HCT116 (cell line): ENCODE results near the gene RUNX2. TPM values are rescaled to one million over a fixed set of nuclear protein-coding genes. Genes with fewer than 3 reads are reported as not detected.

Experiments
- ATAC-seq: fragments of 200-7000 bp; cut with Tn5 transposase; 2 replicates; pipeline ENCODE4 v1.9.1; 2020; ENCODE audit warnings: mild to moderate bottlenecking, moderate library complexity
- BruUV-seq: library from RNA; stranded (reverse); fragments of 400-500 nt; replicated peaks from 2 replicates; lab custom pipeline; 2021; lab: Mats Ljungman, UMichigan
- CTCF ChIA-PET: fragments of 300-600 bp; sonication (Branson Sonifier 250); formaldehyde crosslinking; loops from one replicate; lab custom pipeline; 2021; ENCODE audit warnings: antibody characterized with exemption; lab: Charles Lee
- POLR2A ChIA-PET: fragments of 300-600, 350-600 bp; sonication (Branson Sonifier 250); formaldehyde crosslinking; loops from one replicate; lab custom pipeline; 2021; ENCODE audit warnings: antibody characterized with exemption; lab: Charles Lee
- RAD21 ChIA-PET, 2 experiments: fragments of 300-600 bp; sonication (Branson Sonifier 250); formaldehyde crosslinking; loops; one replicate each; lab custom pipeline; 2023; ENCODE audit warnings: low total read pairs in 2 of 2; ENCODE audit not compliant: uncharacterized antibody in 2 of 2, unreplicated experiment in 2 of 2, low non-redundant PET in 1 of 2; lab: Charles Lee
- DNase-seq: peaks from one replicate; pipeline ENCODE4 v3.0.0-alpha.2; 2010; ENCODE audit warnings: low read depth, low spot score
- H2AFZ ChIP-seq: fragments of 200-600 bp; shearing (Covaris generic), sonication (generic); 2 replicates; pipeline ENCODE4 v1.6.1; 2017; ENCODE audit warnings: low read depth, mixed run types, mixed read lengths, antibody characterized with exemption, low read length; ENCODE audit not compliant: poor library complexity, severe bottlenecking
- H3K27ac ChIP-seq: 2 replicates; pipeline ENCODE4 v1.5.1; 2012; ENCODE audit warnings: low read depth, low read length
- H3K27me3 ChIP-seq: fragments of 200-600 bp; sonication (generic); 2 replicates; pipeline ENCODE4 v1.6.1; 2016; ENCODE audit warnings: mixed run types, low read length, mixed read lengths; ENCODE audit not compliant: insufficient read depth
- H3K36me3 ChIP-seq, 2 experiments: fragments of 200-500 bp in 1 of 2; fragments of 200-600 bp in 1 of 2; sonication (Bioruptor generic) in 1 of 2; sonication (generic) in 1 of 2; 2 replicates each; pipeline versions ENCODE4 v1.5.1 to v1.6.1; 2014 to 2016; ENCODE audit warnings: low read length in 2 of 2, inconsistent platforms in 1 of 2, mixed read lengths in 1 of 2, mixed run types in 1 of 2; ENCODE audit not compliant: insufficient read depth in 2 of 2, control insufficient read depth in 1 of 2
- H3K4me1 ChIP-seq, 2 experiments: fragments of 200-600 bp in 1 of 2; sonication (generic) in 1 of 2; 2 replicates each; pipeline versions ENCODE4 v1.5.1 to v1.6.1; 2012 to 2017; ENCODE audit warnings: low read length in 2 of 2, inconsistent platforms in 1 of 2, mild to moderate bottlenecking in 1 of 2, mixed read lengths in 1 of 2, mixed run types in 1 of 2, moderate library complexity in 1 of 2; ENCODE audit not compliant: insufficient read depth in 2 of 2, control insufficient read depth in 1 of 2
- H3K4me2 ChIP-seq: fragments of 200-600 bp; sonication (generic); 2 replicates; pipeline ENCODE4 v1.6.1; 2017; ENCODE audit warnings: mixed run types, low read length, mixed read lengths
- H3K4me3 ChIP-seq, 2 experiments: fragments of 200-600 bp in 1 of 2; sonication (generic) in 1 of 2; replicated peaks in 1 of 2; 2 replicates each; pipeline ENCODE4 v1.5.1; 2011 to 2016; ENCODE audit warnings: low read length in 2 of 2, control low read depth in 1 of 2, low read depth in 1 of 2, mild to moderate bottlenecking in 1 of 2, mixed read lengths in 1 of 2, mixed run types in 1 of 2
- H3K79me2 ChIP-seq: fragments of 200-600 bp; sonication (generic); 2 replicates; pipeline ENCODE4 v1.6.1; 2017; ENCODE audit warnings: mild to moderate bottlenecking, mixed run types, low read length, moderate library complexity, mixed read lengths; ENCODE audit not compliant: insufficient read depth
- H3K9ac ChIP-seq: fragments of 200-600 bp; sonication (generic); 2 replicates; pipeline ENCODE4 v1.6.1; 2016; ENCODE audit warnings: low read length, mixed read lengths
- H3K9me2 ChIP-seq: fragments of 200-600 bp; sonication (generic), shearing (Covaris generic); 2 replicates; pipeline ENCODE4 v1.6.1; 2017; ENCODE audit warnings: mixed run types, mild to moderate bottlenecking, moderate library complexity; ENCODE audit not compliant: insufficient read depth
- H3K9me3 ChIP-seq, 2 experiments: fragments of 200-500 bp in 1 of 2; fragments of 200-600 bp in 1 of 2; sonication (Bioruptor generic) in 1 of 2; sonication (generic) in 1 of 2; 2 replicates each; pipeline ENCODE4 v1.6.1; 2014 to 2017; ENCODE audit warnings: low read length in 2 of 2, mixed read lengths in 2 of 2, inconsistent platforms in 1 of 2, low read depth in 1 of 2, mild to moderate bottlenecking in 1 of 2, mixed run types in 1 of 2, moderate library complexity in 1 of 2; ENCODE audit not compliant: control insufficient read depth in 1 of 2, insufficient read depth in 1 of 2
- H4K20me1 ChIP-seq: fragments of 200-600 bp; sonication (generic), shearing (Covaris generic); 2 replicates; pipeline ENCODE4 v1.6.1; 2017; ENCODE audit warnings: mixed run types, mild to moderate bottlenecking, moderate library complexity; ENCODE audit not compliant: insufficient read depth
- ATF3 ChIP-seq: IDR thresholded peaks from 2 replicates; pipeline ENCODE4 v1.6.1; 2012
- CTCF ChIP-seq, 3 experiments: fragments of 200-600 bp in 1 of 3; sonication (generic) in 1 of 3; IDR thresholded peaks in 2 of 3; conservative IDR thresholded peaks in 1 of 3; 2 replicates each; pipeline ENCODE4 v1.5.1; 2012 to 2017; ENCODE audit warnings: low read depth in 2 of 3, low read length in 2 of 3, antibody characterized with exemption in 1 of 3, borderline replicate concordance in 1 of 3, control low read depth in 1 of 3, mild to moderate bottlenecking in 1 of 3, mixed read lengths in 1 of 3, mixed run types in 1 of 3, moderate library complexity in 1 of 3; ENCODE audit not compliant: insufficient read depth in 1 of 3
- EGR1 ChIP-seq: IDR thresholded peaks from 2 replicates; pipeline ENCODE4 v1.6.1; 2012; ENCODE audit warnings: low read depth
- ELF1 ChIP-seq: IDR thresholded peaks from 2 replicates; pipeline ENCODE4 v1.6.1; 2012; ENCODE audit warnings: low read depth, borderline replicate concordance
- EZH2 ChIP-seq: fragments of 200-600 bp; sonication (generic); IDR thresholded peaks from 2 replicates; pipeline ENCODE4 v1.6.1; 2017; ENCODE audit warnings: antibody characterized with exemption, mixed run types
- EZH2phosphoT487 ChIP-seq: fragments of 200-600 bp; IDR thresholded peaks from 2 replicates; pipeline ENCODE4 v1.6.1; 2018; ENCODE audit warnings: antibody characterized with exemption, borderline replicate concordance
- FOSL1 ChIP-seq: IDR thresholded peaks from 2 replicates; pipeline ENCODE4 v1.6.1; 2012; ENCODE audit warnings: low read depth
- JUND ChIP-seq: IDR thresholded peaks from 2 replicates; pipeline ENCODE4 v1.6.1; 2012
- MAX ChIP-seq: IDR thresholded peaks from 2 replicates; pipeline ENCODE4 v1.6.1; 2012
- RAD21 ChIP-seq: IDR thresholded peaks from 2 replicates; pipeline ENCODE4 v1.6.1; 2012; ENCODE audit warnings: low read depth, mild to moderate bottlenecking
- REST ChIP-seq: IDR thresholded peaks from 2 replicates; pipeline ENCODE4 v1.6.1; 2012; ENCODE audit warnings: low read depth
- SP1 ChIP-seq: IDR thresholded peaks from 2 replicates; pipeline ENCODE4 v1.6.1; 2012; ENCODE audit warnings: low read depth
- TCF7L2 ChIP-seq: IDR thresholded peaks from 2 replicates; pipeline ENCODE4 v1.7.0; 2011; ENCODE audit warnings: borderline replicate concordance, inconsistent platforms; ENCODE audit not compliant: insufficient read depth, insufficient read length; ENCODE audit errors: extremely low read depth
- YY1 ChIP-seq: IDR thresholded peaks from 2 replicates; pipeline ENCODE4 v1.6.1; 2011; ENCODE audit warnings: low read length, low read depth, moderate library complexity, mild to moderate bottlenecking; ENCODE audit not compliant: insufficient replicate concordance; ENCODE audit errors: extremely low read depth
- ZBTB33 ChIP-seq: IDR thresholded peaks from 2 replicates; pipeline ENCODE4 v1.6.1; 2011; ENCODE audit warnings: mild to moderate bottlenecking, low read length, moderate library complexity; ENCODE audit not compliant: insufficient replicate concordance; ENCODE audit errors: extremely low read depth
- ZFX ChIP-seq: fragments of 450-650 bp; IDR thresholded peaks from 2 replicates; pipeline ENCODE4 v1.6.1; 2017
- ZNF274 ChIP-seq: fragments of 200-500 bp; sonication (Bioruptor generic); IDR thresholded peaks from 2 replicates; pipeline ENCODE4 v1.6.1; 2014; ENCODE audit warnings: mild to moderate bottlenecking, low read depth, low read length, inconsistent platforms
- intact Hi-C: fragments of 100-400 bp; cut with micrococcal nuclease; formaldehyde crosslinking; loops from 2 replicates; pipeline ENCODE4 v1.10.0; 2022
- total RNA-seq: library from RNA; stranded (reverse); gene quantifications from one replicate; pipeline ENCODE4 v1.2.1, GENCODE V29; 2021; ENCODE audit not compliant: unreplicated experiment

The RUNX2 gene
- total RNA-seq, 1 experiment from 2014 or later, result 1.1 TPM

- intact Hi-C loops, result no loop called here
- TF ChIP-seq FOSL1, result peak; percentile 96
- TF ChIP-seq EGR1, result peak; percentile 39; the same call in 1 of the 2 replicates
- TF ChIP-seq ELF1, result no peak; the same call in 1 of the 2 replicates
- TF ChIP-seq CTCF (IDR thresholded peaks at IDR 0.05 in 2 of 3, conservative IDR thresholded peaks at IDR 0.05 in 1 of 3; ENCODE audit: borderline replicate concordance in 1 of 3, insufficient read depth in 1 of 3, low read depth in 2 of 3, low read length in 2 of 3), result no peak
- no peak for TF ChIP-seq ZFX
- TF ChIP-seq JUND, result peak; percentile 99
- TF ChIP-seq MAX, result peak; percentile 98
- TF ChIP-seq ATF3, result peak; percentile 91
- peak; percentile 97 for TF ChIP-seq SP1
- TF ChIP-seq EZH2, result no peak
- TF ChIP-seq EZH2phosphoT487, result no peak
- TF ChIP-seq ZNF274, result no peak
- TF ChIP-seq ZBTB33, result peak; percentile 45
- peak; percentile 34 for TF ChIP-seq RAD21
- TF ChIP-seq REST, result no peak
- peak; percentile 60 for TF ChIP-seq TCF7L2
- peak; percentile 73 for TF ChIP-seq YY1
Observed at GRCh38 chr6:45445749-45446549, 117.8 kb downstream of the RUNX2 start.

More at GRCh38 chr6:45445749-45446549, 117.8 kb downstream of the RUNX2 start:
- POLR2A ChIA-PET, result interaction anchor here (1.0 to 1.3 kb wide), 2 partner anchors 8 to 46 kb away, joined by 3 to 4 read pairs; no protein-coding TSS in a partner anchor
- Histone ChIP-seq H3K27me3 (no peaks in the 10 kb centered on the region), H3K9me3 (no peaks in the 10 kb centered on the region), H3K9ac (0 out of 2 replicates have a peak overlapping the region, but pooled peaks have one; percentile 21), H4K20me1 (no peaks in the 10 kb centered on the region), H3K27ac (peak overlapping the region; percentile 40; the same call in 1 of the 2 replicates), H3K4me2 (peak overlapping the region; percentile 81), H3K79me2 (no peaks in the 10 kb centered on the region), H3K9me2 (no peaks in the 10 kb centered on the region), H2AFZ (peak overlapping the region; percentile 84), H3K36me3 (no peaks in the 10 kb centered on the region), H3K4me3 (peak overlapping the region; percentile 13 to 34; a peak in 2 of 4 replicates), H3K4me1 (peaks cover 38 to 45% of the 10 kb centered on the region in 2 experiments)
- ATAC-seq (peak; percentile 83), DNase-seq (peak; percentile 94)
- RAD21 ChIA-PET, result no interaction called here
- CTCF ChIA-PET, result interaction anchor here (1.0 kb wide), 1 partner anchor 9 kb away, joined by 3 read pairs; no protein-coding TSS in a partner anchor
- no TSS peak for BruUV-seq
